HEK293T (cell line): ENCODE measurements around the gene GRSF1.

Experiments
- CTCF ChIA-PET: fragments of 350-600 bp; formaldehyde crosslinking; extraction: SDS; loops from one replicate; lab custom pipeline; 2021; ENCODE audit warnings: antibody characterized with exemption, inconsistent platforms; lab: Yijun Ruan, JAX
- POLR2A ChIA-PET: fragments of 350-600 bp; formaldehyde crosslinking; extraction: SDS; loops from one replicate; lab custom pipeline; 2020; ENCODE audit warnings: antibody characterized with exemption, inconsistent platforms; lab: Yijun Ruan, JAX
- DNase-seq: peaks from one replicate; pipeline ENCODE4 v3.0.0; 2012; ENCODE audit warnings: mixed read lengths; ENCODE audit errors: extremely low spot score
- ARNT ChIP-seq: fragments of 450-650 bp; IDR thresholded peaks from 2 replicates; pipeline ENCODE4 v1.6.1; 2017; ENCODE audit warnings: mild to moderate bottlenecking
- BHLHE40 ChIP-seq: fragments of 450-650 bp; IDR thresholded peaks from 2 replicates; pipeline ENCODE4 v1.6.1; 2016; ENCODE audit warnings: mild to moderate bottlenecking, moderate library complexity, borderline replicate concordance
- CTBP1 ChIP-seq: fragments of 450-650 bp; IDR thresholded peaks from 2 replicates; pipeline ENCODE4 v1.6.1; 2016; ENCODE audit warnings: borderline replicate concordance
- ELF4 ChIP-seq: fragments of 450-650 bp; IDR thresholded peaks from 2 replicates; pipeline ENCODE4 v1.6.1; 2017; ENCODE audit warnings: antibody characterized with exemption
- FOXA1 ChIP-seq: fragments of 450-650 bp; IDR thresholded peaks from 2 replicates; pipeline ENCODE4 v1.6.1; 2016; ENCODE audit warnings: mild to moderate bottlenecking
- FOXK2 ChIP-seq: fragments of 450-650 bp; IDR thresholded peaks from 2 replicates; pipeline ENCODE4 v1.6.1; 2016; ENCODE audit warnings: mild to moderate bottlenecking
- FOXM1 ChIP-seq: fragments of 450-650 bp; IDR thresholded peaks from 2 replicates; pipeline ENCODE4 v1.6.1; 2017; ENCODE audit warnings: mild to moderate bottlenecking, borderline replicate concordance
- HDGF ChIP-seq: fragments of 450-650 bp; IDR thresholded peaks from 2 replicates; pipeline ENCODE4 v1.6.1; 2017; ENCODE audit warnings: antibody characterized with exemption, borderline replicate concordance
- L3MBTL2 ChIP-seq: fragments of 450-650 bp; conservative IDR thresholded peaks from 2 replicates; pipeline ENCODE4 v1.6.1; 2016; ENCODE audit warnings: mild to moderate bottlenecking
- LEF1 ChIP-seq: fragments of 450-650 bp; IDR thresholded peaks from 2 replicates; pipeline ENCODE4 v1.6.1; 2017; ENCODE audit warnings: mild to moderate bottlenecking, borderline replicate concordance
- NFRKB ChIP-seq: fragments of 450-650 bp; IDR thresholded peaks from 2 replicates; pipeline ENCODE4 v1.6.1; 2016; ENCODE audit warnings: mild to moderate bottlenecking, moderate library complexity
- SP1 ChIP-seq: fragments of 450-650 bp; IDR thresholded peaks from 2 replicates; pipeline ENCODE4 v1.6.1; 2017
- SUZ12 ChIP-seq: fragments of 450-650 bp; IDR thresholded peaks from 2 replicates; pipeline ENCODE4 v1.6.1; 2016; ENCODE audit warnings: mild to moderate bottlenecking
- TARDBP ChIP-seq: fragments of 450-650 bp; IDR thresholded peaks from 2 replicates; pipeline ENCODE4 v1.6.1; 2016
- ZNF384 ChIP-seq: fragments of 450-650 bp; IDR thresholded peaks from 2 replicates; pipeline ENCODE4 v1.6.1; 2016
- TF ChIP-seq, protein P1 (sequence below): fragments of 450-650 bp; IDR thresholded peaks from 2 replicates; pipeline ENCODE4 v1.6.1; 2016

GRSF1 gene

DNA sequence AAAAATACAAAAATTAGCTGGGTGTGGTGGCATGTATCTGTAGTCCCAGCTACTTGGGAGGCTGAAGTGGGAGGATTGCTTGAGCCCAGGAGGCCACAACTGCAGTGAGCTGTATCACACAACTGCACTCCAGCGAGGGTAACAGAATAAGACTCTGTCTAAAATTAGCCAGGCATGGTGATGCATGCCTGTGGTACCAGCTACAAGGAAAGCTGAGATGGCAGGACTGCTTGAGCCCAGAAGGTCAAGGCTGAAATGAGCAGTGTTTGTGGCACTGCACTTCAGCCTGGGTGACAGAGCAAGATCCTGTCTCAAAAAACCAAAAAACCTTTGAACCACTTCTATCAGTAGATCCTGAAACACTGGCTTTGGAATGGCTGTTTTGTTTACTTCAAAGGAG lies 10.2 kb downstream of the GRSF1 start:
- CTCF ChIA-PET, result no interaction called here
- POLR2A ChIA-PET, result interaction anchor here (1.4 kb wide), 1 partner anchor 10 kb away, joined by 3 read pairs; the partner anchor contains the start of gene GRSF1
- TF ChIP-seq SUZ12 (no peak), FOXM1 (no peak), CTBP1 (no peak), FOXA1 (no peak), NFRKB (no peak), FOXK2 (no peak)
- no peak for DNase-seq

- no peak for DNase-seq
- ChIA-PET CTCF (no interaction called here), POLR2A (interaction anchor here (1.4 kb wide), 1 partner anchor 11 kb away, joined by 3 read pairs; the partner anchor contains the start of gene GRSF1)
- TF ChIP-seq, protein P1, sequence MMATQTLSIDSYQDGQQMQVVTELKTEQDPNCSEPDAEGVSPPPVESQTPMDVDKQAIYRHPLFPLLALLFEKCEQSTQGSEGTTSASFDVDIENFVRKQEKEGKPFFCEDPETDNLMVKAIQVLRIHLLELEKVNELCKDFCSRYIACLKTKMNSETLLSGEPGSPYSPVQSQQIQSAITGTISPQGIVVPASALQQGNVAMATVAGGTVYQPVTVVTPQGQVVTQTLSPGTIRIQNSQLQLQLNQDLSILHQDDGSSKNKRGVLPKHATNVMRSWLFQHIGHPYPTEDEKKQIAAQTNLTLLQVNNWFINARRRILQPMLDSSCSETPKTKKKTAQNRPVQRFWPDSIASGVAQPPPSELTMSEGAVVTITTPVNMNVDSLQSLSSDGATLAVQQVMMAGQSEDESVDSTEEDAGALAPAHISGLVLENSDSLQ, result no peak
- TF ChIP-seq L3MBTL2 (no peak), ARNT (no peak), CTBP1 (no peak), FOXM1 (no peak), NFRKB (no peak), FOXA1 (no peak), HDGF (no peak), ELF4 (no peak), TARDBP (no peak), LEF1 (no peak), SUZ12 (no peak), FOXK2 (no peak), BHLHE40 (no peak), ZNF384 (no peak), SP1 (no peak)
These were observed 10.7 kb downstream of the GRSF1 start for GRCh38 chr4:70829015-70829414.

DNA sequence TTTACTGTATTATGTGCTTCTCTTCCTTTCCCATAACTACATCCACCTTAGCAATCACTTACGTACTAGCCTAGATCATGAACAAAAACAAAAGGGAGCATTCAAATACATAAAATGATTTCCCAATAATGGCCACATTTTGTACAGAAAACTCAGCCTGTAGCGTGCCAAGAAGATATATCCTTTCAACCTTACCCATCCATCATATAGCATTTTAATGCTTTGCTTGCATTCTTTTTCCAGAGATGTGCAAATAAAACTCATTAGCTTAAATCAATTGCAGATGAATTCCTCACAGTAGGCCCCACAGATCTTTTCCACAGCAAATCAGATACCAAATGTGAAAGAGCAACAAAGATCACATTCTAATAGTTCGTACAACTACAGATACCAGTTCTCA lies 20.8 kb downstream of the GRSF1 start:
- DNase-seq, result no peak
- ChIA-PET POLR2A (interaction anchor here (1.4 kb wide), 1 partner anchor 114 kb away, joined by 3 read pairs; no protein-coding TSS in a partner anchor), CTCF (interaction anchor here (0.5 kb wide), 1 partner anchor 109 kb away, joined by 3 read pairs; no protein-coding TSS in a partner anchor)
- TF ChIP-seq NFRKB (no peak), ELF4 (no peak), LEF1 (no peak), L3MBTL2 (no peak), TARDBP (no peak), FOXM1 (no peak), ARNT (no peak), FOXK2 (no peak), SP1 (no peak), CTBP1 (no peak), HDGF (no peak), SUZ12 (no peak), ZNF384 (no peak)

GRCh38 chr4:70818173-70818855 lies 21.4 kb downstream of the GRSF1 start:
- no peak for DNase-seq
- CTCF ChIA-PET, result no interaction called here
- POLR2A ChIA-PET, result no interaction called here
- no peak for TF ChIP-seq FOXM1
- no peak for TF ChIP-seq SUZ12
- no peak for TF ChIP-seq BHLHE40
- TF ChIP-seq NFRKB, result no peak
- no peak for TF ChIP-seq FOXA1
- TF ChIP-seq CTBP1, result no peak

- TF ChIP-seq LEF1, result no peak
- TF ChIP-seq L3MBTL2, result no peak
- no peak for TF ChIP-seq HDGF
- POLR2A ChIA-PET, result no interaction called here
- DNase-seq, result no peak
- CTCF ChIA-PET, result no interaction called here
These were observed 22.8 kb downstream of the GRSF1 start for GRCh38 chr4:70816894-70817293.

- ChIA-PET POLR2A (no interaction called here), CTCF (no interaction called here)
- no peak for TF ChIP-seq CTBP1
- TF ChIP-seq, protein P1, result no peak
- no peak for TF ChIP-seq NFRKB
- TF ChIP-seq TARDBP, result no peak
- no peak for TF ChIP-seq FOXM1
- TF ChIP-seq ARNT, result no peak
- TF ChIP-seq LEF1, result no peak
- TF ChIP-seq FOXK2, result no peak
- no peak for TF ChIP-seq HDGF
- DNase-seq, result no peak
These were observed 24.3 kb downstream of the GRSF1 start for GRCh38 chr4:70815370-70815769.

DNA sequence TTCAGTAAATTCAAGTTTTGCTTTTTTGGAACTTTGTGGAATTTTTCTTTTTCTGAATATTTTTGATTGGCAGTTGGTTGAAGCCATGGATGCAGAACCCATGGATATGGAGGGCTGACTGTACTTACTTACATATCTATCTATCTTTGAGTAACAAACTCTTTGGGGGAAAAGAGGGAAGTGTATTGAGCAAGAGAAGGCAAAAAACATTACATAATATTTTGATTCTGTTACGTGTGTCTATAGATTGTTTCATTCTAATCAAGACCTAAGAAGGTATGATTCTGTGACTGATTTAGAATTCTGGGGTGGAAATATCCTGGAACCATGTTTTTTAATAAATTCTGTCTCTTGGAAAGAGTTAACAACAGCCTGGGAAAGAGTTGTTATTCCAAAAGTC lies 31.5 kb downstream of the GRSF1 start:
- no peak for TF ChIP-seq BHLHE40
- no peak for TF ChIP-seq SUZ12
- no peak for TF ChIP-seq TARDBP
- TF ChIP-seq FOXA1, result no peak
- TF ChIP-seq HDGF, result no peak
- TF ChIP-seq ARNT, result no peak
- TF ChIP-seq FOXM1, result no peak
- TF ChIP-seq ZNF384, result no peak
- TF ChIP-seq L3MBTL2, result no peak
- TF ChIP-seq LEF1, result no peak
- TF ChIP-seq, protein P1, result no peak
- no peak for TF ChIP-seq ELF4
- no peak for TF ChIP-seq FOXK2
- TF ChIP-seq CTBP1, result no peak
- TF ChIP-seq NFRKB, result no peak
- no peak for TF ChIP-seq SP1
- ChIA-PET CTCF (interaction anchor here (0.8 kb wide), 1 partner anchor 102 kb away, joined by 3 read pairs; no protein-coding TSS in a partner anchor), POLR2A (no interaction called here)
- DNase-seq, result no peak
